Measurements from ENCODE around the gene ZNF574. TPM values are rescaled to one million over a fixed set of nuclear protein-coding genes. Genes with fewer than 3 reads are reported as not detected.

The ZNF574 gene
- polyA plus RNA-seq, 3 donors = 3.3 to 9.6 (median 4.9) TPM

- TF ChIP-seq CTCF (IDR thresholded peaks at IDR 0.05) = no peak
- Mint-ChIP-seq H3K27ac (peak overlapping the region in 3 of 7 donors; percentile 2 to 57 (median 15)), H3K9me3 (no peaks in the 10 kb centered on the region), H3K4me1 (peaks cover 32% of the 10 kb centered on the region), H3K36me3 (peaks cover 25 to 33% of the 10 kb centered on the region in 2 donors), H3K27me3 (ENCODE audit: low read depth in 3 of 3) (peaks cover 0 to 4% (median 3%) of the 10 kb centered on the region in 3 donors), H3K4me3 (no peak overlapping the region)
- no peak overlapping the region for H3K4me2 ChIP-seq (replicated peaks; ENCODE audit: extremely low read depth, low read length, poor library complexity, severe bottlenecking)
- H3K36me3 ChIP-seq (replicated peaks in 1 of 2; ENCODE audit: control insufficient read depth in 1 of 2, insufficient read depth in 2 of 2, low read length in 2 of 2) = peaks cover 25 to 32% of the 10 kb centered on the region in 2 donors
- no peak for DNase-seq
- no peak overlapping the region for H2AFZ ChIP-seq (ENCODE audit: insufficient read depth, low read depth, low read length, poor library complexity, severe bottlenecking)
- peaks cover 76% of the 10 kb centered on the region for H4K20me1 ChIP-seq (ENCODE audit: insufficient read depth, low read length)
- H3K27me3 ChIP-seq (ENCODE audit: control insufficient read depth in 2 of 2, insufficient read depth in 2 of 2, low read length in 2 of 2) = no peaks in the 10 kb centered on the region
- intact Hi-C loops (cut with micrococcal nuclease) = no loop called here
- H3K4me3 ChIP-seq (replicated peaks in 1 of 3; ENCODE audit: low read depth in 2 of 3, low read length in 3 of 3) = no peak overlapping the region
- 80% methylated on average over 14 of the region's 18 CpGs for WGBS (ENCODE audit: insufficient coverage)
- no peaks in the 10 kb centered on the region for H3K9me3 ChIP-seq (replicated peaks in 1 of 2; ENCODE audit: control insufficient read depth in 1 of 2, insufficient read depth in 1 of 2, low read length in 2 of 2)
- H3K4me1 ChIP-seq (ENCODE audit: control insufficient read depth in 1 of 2, insufficient read depth in 2 of 2, low read length in 2 of 2) = peaks cover 14 to 17% of the 10 kb centered on the region in 2 donors
- peak overlapping the region in 1 of 2 donors; percentile 36 for H3K27ac ChIP-seq (ENCODE audit: low read depth in 1 of 2, low read length in 2 of 2)
- H3K9ac ChIP-seq (ENCODE audit: insufficient read depth, low read length, poor library complexity, severe bottlenecking) = no peak overlapping the region
- H3K79me2 ChIP-seq (ENCODE audit: insufficient read depth, low read length) = no peaks in the 10 kb centered on the region
Observed at GRCh38 chr19:42088471-42089190, 12.7 kb downstream of the ZNF574 start.

GRCh38 chr19:42089191-42089750, 13.3 kb downstream of the ZNF574 start:
- intact Hi-C loops (cut with micrococcal nuclease) = no loop called here
- Histone ChIP-seq H4K20me1 (ENCODE audit: insufficient read depth, low read length) (peaks cover 83% of the 10 kb centered on the region), H3K4me2 (replicated peaks; ENCODE audit: extremely low read depth, low read length, poor library complexity, severe bottlenecking) (no peak overlapping the region), H3K27me3 (ENCODE audit: control insufficient read depth in 2 of 2, insufficient read depth in 2 of 2, low read length in 2 of 2) (no peaks in the 10 kb centered on the region), H3K4me1 (ENCODE audit: control insufficient read depth in 1 of 2, insufficient read depth in 2 of 2, low read length in 2 of 2) (peaks cover 14 to 17% of the 10 kb centered on the region in 2 donors), H2AFZ (ENCODE audit: insufficient read depth, low read depth, low read length, poor library complexity, severe bottlenecking) (no peak overlapping the region), H3K4me3 (replicated peaks in 1 of 3; ENCODE audit: low read depth in 2 of 3, low read length in 3 of 3) (no peak overlapping the region), H3K27ac (ENCODE audit: low read depth in 1 of 2, low read length in 2 of 2) (peak overlapping the region in 1 of 2 donors; percentile 36), H3K9me3 (replicated peaks in 1 of 2; ENCODE audit: control insufficient read depth in 1 of 2, insufficient read depth in 1 of 2, low read length in 2 of 2) (no peaks in the 10 kb centered on the region), H3K9ac (ENCODE audit: insufficient read depth, low read length, poor library complexity, severe bottlenecking) (no peak overlapping the region), H3K79me2 (ENCODE audit: insufficient read depth, low read length) (no peaks in the 10 kb centered on the region), H3K36me3 (replicated peaks in 1 of 2; ENCODE audit: control insufficient read depth in 1 of 2, insufficient read depth in 2 of 2, low read length in 2 of 2) (peaks cover 31 to 38% of the 10 kb centered on the region in 2 donors)
- no peak for TF ChIP-seq CTCF (IDR thresholded peaks at IDR 0.05)
- peaks cover 0 to 4% (median 3%) of the 10 kb centered on the region in 3 donors for H3K27me3 Mint-ChIP-seq (ENCODE audit: low read depth in 3 of 3)
- peak overlapping the region in 3 of 7 donors; percentile 2 to 57 (median 15) for H3K27ac Mint-ChIP-seq
- H3K4me3 Mint-ChIP-seq = no peak overlapping the region
- no CpG with 5 or more reads among the region's 13 CpGs for WGBS (ENCODE audit: insufficient coverage)
- DNase-seq = no peak
- no peaks in the 10 kb centered on the region for H3K9me3 Mint-ChIP-seq
- peaks cover 32% of the 10 kb centered on the region for H3K4me1 Mint-ChIP-seq
- peaks cover 32 to 40% of the 10 kb centered on the region in 2 donors for H3K36me3 Mint-ChIP-seq

Measured in CD14-positive monocyte (primary cell).